HL-60/S4 (cell line): ENCODE data around the gene RGCC.
"Not testable (repeated sequence)": the region's sequence is repeated elsewhere in the genome, so short reads cannot be mapped to it uniquely, and the experiment has no call there.

Experiments
- in situ Hi-C: fragments of 300-500 bp; cut with MboI; formaldehyde crosslinking; loops from 2 replicates; pipeline ENCODE4 v1.14.3; 2022; ENCODE audit warnings: low sequenced_read_pairs

Gene RGCC, protein sequence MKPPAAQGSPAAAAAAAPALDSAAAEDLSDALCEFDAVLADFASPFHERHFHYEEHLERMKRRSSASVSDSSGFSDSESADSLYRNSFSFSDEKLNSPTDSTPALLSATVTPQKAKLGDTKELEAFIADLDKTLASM

GRCh38 chr13:41456768-41457588 is at the start of gene RGCC:
Gene RGCC, plus strand, starts transcription at chr13:41457550. Its CDS starts 158 bp downstream, at chr13:41457708.
- in situ Hi-C loops = no loop called here

DNA sequence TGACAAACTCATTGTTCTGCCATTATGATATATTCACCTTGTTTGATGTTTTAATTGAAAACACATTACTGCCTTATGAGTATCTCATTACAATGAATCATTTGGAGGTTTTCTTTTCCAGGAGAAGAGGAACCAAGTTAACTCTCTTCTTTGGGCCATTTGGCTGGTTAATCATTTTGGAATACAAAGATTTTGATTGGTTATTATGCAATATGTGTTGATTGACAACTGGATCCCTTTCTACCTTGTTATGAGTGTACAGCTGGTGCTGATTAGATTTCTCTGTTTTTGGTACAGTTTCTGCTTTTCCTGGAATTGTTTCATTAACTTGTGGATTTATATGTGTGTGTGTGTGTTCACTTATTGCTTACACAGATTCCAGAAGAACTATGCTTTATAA is 49.2 kb upstream of the RGCC start:
- in situ Hi-C loops = no loop called here

DNA sequence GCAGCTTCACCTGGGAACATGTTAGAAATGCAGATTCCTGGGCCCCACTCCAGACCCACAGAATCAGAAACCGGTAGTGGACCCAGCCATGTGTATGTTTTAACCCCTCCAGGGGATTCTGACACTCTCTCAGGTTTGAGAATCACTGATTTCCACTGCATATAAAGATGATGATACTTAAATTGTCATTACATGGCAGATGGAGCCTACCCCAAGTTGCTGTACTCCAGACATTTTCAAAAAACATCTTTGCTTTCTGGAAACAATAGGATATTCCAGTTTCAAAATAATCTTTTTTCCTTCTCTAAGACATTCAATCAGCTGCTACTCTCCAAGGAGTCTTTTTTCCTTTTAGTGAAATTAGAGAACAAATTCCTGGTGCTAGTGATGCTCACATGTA is 48.6 kb upstream of the RGCC start:
- in situ Hi-C loops = no loop called here

GRCh38 chr13:41409611-41410010 is 47.7 kb upstream of the RGCC start:
- in situ Hi-C loops = no loop called here

DNA sequence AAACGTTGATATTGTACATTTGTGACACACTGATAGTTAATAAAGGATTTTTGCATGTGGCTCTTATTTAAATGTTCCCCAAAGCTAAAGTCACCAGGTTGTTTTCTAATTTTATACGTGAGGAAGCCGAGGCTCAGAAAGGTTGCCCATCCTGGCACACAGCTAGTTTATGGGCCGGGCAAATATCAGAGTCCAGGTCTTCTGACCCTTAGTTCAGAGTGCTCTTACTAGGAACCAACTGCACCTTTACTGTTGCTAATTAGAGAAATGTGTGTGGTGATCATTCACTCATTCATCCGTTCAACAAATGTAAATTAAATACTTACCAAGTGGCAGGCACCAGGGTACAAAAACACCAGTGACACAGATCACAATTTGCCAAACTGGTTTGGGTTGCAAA is 46.3 kb upstream of the RGCC start:
- in situ Hi-C loops = no loop called here

- in situ Hi-C loops = no loop called here
Measured at GRCh38 chr13:41411522-41411921, 45.8 kb upstream of the RGCC start.

- in situ Hi-C loops = no loop called here
Measured at GRCh38 chr13:41413872-41414271, 43.5 kb upstream of the RGCC start.

DNA sequence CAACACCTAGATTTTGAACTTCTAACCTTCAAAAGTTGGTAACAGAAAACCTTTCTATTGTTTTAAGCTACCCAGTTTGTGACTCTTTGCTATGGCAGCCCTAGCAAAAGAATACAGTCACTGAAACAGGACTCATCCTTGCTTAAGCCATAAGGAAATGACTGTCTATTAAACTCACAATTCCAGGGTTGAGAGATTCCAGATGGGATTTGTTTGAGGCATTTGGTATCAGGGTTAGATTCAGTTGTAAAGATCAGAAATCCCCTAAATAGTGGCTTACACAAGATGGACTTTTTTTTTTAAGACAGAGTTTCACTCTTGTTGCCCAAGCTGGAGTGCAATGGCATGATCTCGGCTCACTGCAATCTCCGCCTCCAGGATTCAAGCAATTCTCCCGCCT is 41.1 kb upstream of the RGCC start:
- in situ Hi-C loops = no loop called here

DNA sequence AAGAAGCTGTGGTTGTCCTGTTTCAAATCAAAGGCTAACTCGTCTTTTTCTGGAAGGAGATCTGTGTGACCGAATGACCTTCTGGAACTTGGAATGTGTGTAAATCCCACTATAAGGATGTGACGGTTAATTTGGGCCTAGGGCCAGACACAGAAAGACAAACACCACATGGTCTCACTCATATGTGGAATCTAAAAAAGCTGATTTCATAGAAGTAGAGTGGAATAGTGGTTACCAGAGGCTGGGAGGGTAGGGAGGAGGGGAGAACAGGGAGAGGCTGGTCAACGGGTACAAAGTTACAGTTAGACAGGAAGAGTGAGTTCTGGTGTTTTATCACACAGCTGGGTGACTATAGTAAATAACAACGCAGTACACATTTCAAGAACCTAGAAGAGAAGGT is 39.3 kb upstream of the RGCC start:
- in situ Hi-C loops = no loop called here

- in situ Hi-C loops = no loop called here
Measured at GRCh38 chr13:41418731-41419130, 38.6 kb upstream of the RGCC start.

GRCh38 chr13:41419206-41419605 is 38.1 kb upstream of the RGCC start:
- in situ Hi-C loops = no loop called here

DNA sequence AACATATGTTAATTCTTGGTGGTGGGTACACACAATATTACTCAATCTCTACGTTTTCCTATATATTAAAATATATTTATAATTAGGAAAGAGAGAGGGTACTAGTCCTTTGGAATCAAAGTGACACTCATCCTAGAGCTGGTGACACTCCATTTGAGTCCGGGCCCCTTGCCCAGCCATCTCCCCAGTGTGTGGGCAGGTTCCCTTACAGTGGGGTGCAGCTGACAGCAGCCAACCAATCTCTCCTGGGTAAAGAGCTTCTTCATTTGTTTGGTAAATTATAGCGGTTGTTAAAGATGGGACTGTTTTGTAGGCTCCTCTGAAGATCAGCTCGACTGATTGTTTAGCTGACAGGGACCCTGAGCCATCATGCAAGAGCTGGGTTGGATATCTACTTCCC is 37.2 kb upstream of the RGCC start:
- in situ Hi-C loops = no loop called here

GRCh38 chr13:41421330-41421729 is 36.0 kb upstream of the RGCC start:
- in situ Hi-C loops = not testable (repeated sequence)

DNA sequence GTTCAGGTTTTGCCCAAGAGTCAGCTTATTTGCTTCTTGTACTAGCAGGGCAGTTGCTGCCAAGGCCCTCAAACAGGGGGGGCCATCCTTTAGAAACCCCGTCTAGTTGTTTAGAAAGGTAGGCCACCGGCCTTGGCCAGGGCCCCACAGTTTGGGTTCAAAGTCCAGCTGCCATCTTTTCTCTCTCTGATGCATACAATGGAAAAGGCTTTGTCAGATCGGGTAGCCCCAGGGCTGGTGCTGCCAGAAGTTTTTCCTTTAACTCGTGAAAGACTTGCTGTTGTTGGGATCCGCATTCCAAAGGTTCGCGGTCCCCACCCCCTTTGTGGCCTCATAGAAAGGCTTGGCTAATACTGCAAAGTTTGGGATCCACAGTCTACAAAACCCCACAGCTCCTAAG is 35.4 kb upstream of the RGCC start:
- in situ Hi-C loops = not testable (repeated sequence)

- in situ Hi-C loops = not testable (repeated sequence)
Measured at GRCh38 chr13:41423259-41423658, 34.1 kb upstream of the RGCC start.

DNA sequence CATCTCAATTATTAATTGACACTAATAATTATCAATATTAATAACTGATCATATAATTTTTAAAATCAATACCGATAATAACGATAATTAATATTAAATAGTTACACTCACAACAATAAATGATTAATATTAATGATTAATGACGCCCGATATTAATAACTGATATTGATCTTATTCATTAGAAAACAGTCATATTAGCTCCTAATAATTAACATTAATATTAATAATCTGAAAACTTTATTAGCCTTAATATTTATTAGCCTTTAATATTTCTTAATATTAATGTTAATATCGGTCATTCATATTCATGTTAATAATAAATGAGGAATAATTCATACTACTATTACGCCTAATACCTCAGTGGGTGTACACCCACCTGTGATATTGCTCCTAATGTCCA is 32.7 kb upstream of the RGCC start:
- in situ Hi-C loops = not testable (repeated sequence)

DNA sequence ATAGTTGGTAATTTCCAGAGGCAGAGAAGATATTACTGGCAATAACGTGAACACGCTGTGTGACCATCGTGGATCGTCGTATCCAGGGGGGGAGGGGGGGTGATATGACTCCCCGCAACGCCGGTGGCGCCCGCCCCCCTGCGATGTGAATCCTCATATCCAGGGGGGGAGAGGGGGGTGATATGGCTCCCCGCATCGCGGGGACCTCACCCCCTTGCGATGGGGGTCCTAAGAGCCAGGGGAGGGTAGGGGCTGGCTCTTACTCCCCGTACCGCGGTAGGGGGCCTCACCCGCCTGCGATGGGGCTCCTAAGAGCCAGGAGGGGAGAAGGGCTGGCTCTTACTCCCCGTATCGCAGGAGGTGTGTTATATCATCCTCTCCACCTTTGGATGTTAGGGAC is 31.3 kb upstream of the RGCC start:
- in situ Hi-C loops = no loop called here

GRCh38 chr13:41427666-41428065 is 29.7 kb upstream of the RGCC start:
- in situ Hi-C loops = no loop called here

DNA sequence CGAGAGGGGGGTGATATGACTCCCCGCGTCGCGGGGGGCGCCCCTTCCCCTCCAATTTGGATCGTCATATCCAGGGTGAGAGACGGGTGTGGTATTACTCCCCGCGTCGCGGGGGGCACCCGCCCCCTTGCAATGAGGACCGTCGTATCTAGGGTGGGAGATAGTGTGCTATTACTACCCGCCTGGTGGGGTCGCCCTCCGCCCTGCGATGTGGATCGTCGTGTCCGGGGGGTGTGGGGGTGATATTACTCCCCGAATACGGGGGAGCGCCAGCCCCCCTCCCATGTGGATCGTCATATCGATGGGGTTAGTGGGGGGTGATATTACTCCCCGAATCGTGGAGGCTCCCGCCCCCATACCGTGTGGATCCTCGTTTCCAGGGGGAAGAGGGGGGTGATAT is 29.2 kb upstream of the RGCC start:
- in situ Hi-C loops = no loop called here

GRCh38 chr13:41434030-41434429 is 23.3 kb upstream of the RGCC start:
- in situ Hi-C loops = not testable (repeated sequence)

DNA sequence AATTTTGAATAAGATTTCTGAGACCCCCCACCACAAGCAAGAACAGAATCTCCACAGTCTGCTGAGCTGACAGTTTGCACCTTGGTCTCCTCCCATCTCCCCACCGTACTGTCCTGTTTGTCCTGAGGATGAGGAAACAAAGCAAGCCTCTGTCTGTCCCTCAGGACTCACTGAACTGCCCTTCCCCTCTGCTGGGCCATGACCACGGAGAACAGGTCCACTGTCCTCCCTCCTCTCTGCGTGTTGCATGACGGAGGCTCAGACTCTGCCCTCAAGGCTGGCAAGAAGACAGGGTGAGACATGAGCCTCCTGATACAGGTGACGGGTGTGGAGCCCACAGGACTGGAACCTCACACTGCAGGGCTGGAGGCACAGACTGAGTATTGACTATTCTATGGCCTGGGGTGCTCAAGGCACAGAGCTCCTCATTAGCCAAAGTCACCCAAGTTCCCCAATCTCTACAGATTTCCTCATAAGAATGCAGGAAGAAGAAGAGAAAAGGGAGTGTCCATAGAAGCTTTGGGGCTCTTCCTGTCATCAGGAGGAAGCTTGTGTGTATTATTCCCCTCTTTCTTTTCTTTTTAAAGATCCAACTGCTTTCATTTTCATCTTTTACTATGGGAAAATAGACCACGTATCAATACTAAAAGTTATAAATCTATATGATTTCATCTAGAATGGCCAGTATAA is 22.4 kb upstream of the RGCC start:
- in situ Hi-C loops = no loop called here

GRCh38 chr13:41443969-41444368 is 13.4 kb upstream of the RGCC start:
- in situ Hi-C loops = no loop called here
